DMS153 (cell line): Measurements from ENCODE around the gene ACRBP.
"Not testable (repeated sequence)": the region's sequence is repeated elsewhere in the genome, so short reads cannot be mapped to it uniquely, and the experiment has no call there.

Experiments
- DNase-seq: peaks from one replicate; lab custom pipeline; 2025; lab: John Stamatoyannopoulos, UW

ACRBP gene

DNA sequence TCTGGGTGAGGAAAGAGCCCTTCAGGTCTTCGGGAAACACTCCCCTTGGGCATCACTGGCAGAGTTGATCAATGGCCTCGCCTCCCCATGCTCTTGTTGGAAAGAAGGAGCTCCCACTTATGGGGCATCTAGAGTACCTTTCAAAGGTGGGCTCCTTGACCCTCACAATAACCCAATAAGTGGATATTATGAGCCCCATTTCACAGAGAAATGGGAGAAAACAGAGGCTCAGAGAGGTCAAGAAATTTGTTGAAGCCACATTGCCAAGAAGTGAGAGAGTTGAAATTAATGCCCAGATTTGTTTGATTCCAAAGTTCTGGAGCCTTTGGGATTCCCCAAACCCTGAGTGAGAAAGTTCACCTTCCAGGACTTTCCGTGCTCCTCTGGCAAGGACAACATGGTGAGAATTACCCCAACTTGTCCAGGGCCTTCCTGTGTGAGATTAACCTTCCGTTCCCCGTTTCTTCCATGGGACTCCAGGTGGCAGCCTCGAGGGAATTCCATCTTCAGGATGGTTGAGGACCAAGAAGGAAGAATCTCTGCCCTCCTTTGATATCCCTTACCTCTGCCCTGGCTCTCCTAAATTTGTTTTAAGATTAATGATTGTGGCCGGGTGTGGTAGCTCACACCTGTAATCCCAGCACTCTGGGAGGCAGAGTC, 32.6 kb downstream of the ACRBP start:
- no peak for DNase-seq

DNA sequence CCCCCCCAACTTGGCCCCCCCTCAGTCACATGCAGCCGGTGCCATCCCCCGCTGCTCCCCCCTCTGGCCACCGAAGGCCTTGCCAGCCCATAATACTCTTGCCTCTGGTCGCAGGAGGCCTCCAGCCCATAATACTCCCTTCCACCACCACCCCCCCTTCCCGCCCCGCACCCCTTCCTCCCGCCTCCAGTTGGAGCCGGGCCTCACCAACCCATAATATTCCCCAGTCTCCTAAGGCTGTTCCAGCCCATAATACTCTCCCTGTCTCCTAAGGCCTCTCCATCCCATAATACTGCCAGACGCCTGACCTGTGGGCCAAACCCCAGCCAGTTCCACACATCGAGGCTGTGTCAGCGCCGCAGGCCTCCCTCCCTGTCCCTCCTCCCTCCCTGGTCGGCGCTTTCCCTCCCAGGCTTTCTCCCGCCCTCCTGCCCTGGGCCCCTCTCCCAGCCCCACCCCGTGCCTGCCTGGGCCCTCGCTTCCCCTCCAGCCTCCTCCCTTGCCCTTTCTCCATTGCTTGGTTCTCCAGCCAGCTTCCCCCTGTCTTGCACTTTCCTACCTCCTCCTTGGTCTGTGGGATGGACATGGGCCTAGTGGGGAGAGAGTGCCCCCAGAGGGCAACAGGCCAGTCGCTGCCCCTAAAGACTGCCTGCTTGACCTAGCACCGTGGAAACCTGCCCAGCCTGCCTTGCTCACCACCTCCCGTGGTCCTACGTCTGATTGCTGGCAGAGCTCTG, 33.3 kb downstream of the ACRBP start:
- peak; percentile 99 for DNase-seq

DNA sequence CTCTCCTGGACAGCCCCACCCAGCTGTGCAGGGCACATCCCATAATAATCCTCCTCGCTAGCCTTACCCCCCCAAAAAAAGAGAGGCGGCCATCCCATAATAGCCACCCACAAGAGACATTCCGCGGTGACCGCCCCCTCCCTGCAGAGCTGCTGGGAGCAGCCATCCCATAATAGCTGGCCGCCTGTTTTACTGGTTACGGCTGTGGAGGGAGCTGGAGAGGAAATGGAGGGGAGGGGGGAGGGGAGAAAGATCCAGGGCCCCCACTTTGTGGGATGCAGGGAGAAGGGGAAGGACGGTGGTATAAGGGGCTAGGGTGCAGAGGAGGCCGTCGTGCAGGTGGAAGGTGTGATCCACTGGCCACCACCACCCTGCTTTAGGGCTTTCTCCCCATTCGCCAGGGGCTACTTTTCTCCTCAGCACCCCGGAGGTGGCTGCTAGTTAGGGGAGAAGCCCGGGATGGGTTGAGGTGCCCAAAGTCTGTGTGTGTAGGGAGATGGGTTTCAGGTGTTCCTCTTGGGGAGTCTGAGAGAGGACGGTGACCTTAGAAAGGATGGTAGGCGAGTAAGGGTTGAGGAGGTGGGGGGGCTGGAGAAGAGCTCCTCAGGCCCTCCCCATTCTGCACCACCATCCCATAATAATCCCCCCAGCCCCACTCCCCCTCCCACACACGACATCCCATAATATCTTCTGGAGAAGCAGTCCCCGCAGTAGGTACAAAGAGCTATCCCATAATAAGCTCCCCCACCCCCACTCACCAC, 34.0 kb downstream of the ACRBP start:
- peak; percentile 92 for DNase-seq

DNA sequence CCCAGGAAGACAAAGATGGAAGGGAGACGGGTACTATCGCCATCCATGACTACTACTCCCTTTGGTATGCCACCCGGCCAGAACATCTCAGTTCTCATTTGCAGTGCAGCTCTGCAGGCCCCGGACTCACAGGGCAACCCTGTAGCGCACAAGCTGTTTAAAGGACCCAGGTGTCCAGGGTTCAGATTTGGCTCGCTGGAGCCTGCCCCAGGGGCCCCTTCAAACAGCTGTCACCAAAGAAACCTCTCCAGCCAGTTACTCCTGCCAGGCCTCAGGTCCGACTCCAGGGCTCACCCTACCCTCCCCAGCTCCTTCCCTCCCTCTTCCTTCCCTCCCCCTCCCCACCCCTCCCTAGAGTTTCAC, 34.6 kb downstream of the ACRBP start:
- no peak for DNase-seq

DNA sequence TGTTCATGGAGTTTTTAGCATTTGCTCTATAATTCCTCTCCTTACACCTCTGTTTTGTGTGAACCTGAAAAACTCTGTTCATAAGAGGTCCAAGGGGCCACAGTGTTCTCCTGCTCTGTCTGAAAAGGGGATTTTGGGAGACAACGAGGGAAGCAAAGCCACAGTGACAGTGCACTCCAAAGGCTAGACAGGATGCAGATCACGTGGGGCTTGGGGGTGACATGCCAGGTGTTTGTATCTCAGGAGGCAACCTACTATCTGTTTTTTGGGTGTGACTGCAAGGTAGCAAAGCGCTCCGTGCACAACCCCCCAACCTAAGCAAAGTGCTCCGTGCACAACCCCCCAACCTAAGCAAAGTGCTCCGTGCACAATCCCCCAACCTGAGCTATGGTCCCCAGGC, 35.0 kb downstream of the ACRBP start:
- DNase-seq: peak; percentile 35

DNA sequence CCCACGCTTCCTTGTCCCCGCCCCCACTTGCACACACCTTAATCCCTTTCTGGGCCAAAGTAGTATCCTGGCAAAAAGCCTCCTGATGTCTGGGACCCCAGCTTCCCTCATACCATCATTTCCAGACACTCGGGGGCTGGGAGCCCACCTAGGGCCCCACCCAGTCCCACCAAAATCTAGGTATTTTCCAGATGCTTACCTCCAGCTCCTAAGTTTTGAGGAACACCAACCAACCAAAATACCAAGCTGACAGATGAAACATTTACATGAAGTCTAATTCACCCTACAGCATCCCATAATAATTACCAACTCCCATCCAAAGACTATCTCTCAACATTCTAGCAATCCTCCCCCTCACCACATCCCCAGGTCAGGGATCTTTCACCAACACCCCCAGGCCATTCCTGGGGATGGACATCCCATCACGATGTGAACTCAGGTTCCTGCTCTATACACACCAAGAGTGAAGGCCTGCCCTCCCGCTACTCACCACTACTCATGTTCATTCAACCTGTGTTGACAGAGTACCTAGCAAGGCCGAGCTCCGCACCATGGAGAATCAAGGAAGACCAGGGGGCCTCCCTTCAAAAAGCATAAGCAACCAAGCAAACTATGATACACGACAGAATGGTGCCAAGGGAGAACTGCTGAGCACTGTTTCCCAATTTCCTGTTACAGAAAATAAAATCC, 38.5 kb downstream of the ACRBP start:
- no peak for DNase-seq

DNA sequence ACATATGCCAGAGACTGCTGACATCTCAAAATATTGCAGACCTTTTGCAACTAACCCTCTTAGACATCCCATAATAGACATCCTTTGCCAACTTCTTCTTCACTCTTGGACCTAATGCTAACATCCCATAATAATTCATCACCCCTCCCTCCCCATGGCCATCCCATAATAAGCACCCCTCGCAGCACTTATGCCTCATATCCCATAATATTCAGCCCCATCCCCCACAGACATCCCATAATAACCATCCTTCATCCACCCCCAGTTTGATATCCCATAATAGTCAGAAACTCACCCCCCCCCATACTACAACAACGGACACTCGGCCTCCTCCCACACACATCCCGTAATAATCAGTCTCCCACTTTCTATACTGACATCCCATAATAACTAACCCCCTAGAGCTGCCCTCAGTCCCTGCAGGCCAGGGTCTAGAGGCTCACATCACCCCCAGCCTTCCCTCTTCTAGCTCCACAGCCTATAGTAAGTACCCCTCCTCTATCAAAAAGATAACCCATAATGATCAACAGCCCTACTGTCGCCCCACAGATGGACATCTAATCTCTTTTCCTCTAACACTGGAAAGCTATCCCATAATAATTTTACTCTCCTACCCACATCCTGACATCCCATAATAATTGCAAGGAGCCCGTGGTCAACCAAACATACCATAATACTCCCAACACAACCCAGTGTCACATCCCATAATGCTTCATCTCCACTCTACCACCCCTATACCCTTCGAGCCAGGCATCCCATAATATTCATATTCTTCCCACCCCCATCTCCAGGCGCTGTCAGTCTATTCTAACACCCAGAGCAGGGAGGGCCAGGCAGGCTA, 39.3 kb downstream of the ACRBP start:
- DNase-seq: peak; percentile 96

DNA sequence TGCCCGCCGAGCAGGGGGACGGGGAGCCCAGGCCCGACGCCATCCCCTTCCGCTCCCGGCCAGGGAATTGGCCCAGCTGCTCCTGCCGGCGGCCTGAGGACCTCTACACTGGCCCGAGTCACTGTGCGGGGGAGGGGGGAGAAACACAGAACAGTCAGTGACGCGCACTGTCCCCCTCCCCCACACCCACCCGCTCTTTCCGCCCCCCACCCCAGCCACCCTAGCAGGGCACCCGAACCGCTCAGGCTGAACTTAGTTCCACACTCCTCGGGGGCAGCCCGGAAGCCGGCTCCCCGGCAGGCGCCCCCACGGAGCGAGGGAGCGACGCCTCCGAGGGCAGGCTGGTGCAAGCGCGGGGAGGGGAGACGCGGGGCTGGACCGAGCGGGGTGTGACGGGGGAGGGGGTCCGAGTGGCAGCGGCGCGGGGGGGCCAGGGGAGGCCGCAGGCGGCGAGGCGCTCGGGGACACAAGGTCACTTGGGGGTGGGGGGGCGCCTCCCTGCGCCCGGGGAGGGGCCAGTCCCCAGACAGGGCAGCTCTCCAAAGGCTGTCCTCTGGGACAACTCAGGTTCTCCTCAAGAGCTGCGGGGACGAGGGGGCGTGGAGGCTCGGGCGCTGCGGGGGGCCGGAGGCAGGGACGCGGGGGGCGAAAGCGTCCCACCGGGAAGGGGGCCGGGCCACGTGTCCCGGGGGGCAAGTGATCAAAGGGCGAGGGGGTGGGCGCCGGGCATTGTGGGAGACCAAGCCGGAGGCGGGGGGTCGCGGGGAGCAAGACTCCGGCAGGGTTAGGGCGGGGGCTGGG, 40.7 kb downstream of the ACRBP start:
- DNase-seq: no peak

DNA sequence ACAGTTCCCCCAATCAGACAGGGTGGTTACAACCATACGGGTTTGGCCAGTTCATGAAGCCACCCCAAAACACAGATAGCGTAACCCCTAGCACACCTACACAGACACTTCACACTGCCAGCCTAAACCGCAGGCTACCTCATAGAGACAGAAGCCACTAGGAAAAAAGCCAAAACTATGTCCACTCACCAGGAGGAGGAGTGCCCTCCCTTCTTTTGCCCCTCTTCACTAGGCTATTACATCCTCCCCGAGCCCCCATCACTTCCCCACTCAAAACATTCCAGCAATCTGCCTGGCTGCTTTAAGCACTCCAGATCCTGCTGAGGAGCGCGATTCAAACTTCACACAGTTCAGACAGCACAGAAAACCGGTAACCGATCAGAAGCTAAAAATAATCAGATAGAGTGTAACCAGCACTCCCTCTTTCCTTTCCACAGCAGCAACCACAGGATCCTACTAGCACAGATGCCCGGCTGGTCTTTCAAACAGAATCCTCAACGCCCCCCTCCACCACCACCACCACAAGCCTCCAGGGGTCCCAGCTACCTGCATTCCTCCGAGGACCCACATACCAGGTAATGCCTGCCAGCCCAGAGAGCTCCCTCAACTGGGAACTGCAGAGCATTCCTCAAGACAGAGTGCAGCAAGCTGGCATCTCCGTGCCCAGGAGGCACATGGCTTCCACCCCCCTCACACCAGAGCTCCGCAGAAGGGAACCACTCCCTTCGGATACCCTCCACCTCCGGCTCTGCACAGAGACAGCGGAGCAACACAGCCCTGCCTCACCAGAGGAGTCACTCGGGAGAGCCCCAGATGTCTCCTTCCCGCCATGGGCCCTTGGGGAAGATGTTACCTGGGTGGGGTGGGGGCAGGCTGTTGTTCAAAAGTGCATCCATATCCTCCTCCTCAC, 41.6 kb downstream of the ACRBP start:
- no peak for DNase-seq

DNA sequence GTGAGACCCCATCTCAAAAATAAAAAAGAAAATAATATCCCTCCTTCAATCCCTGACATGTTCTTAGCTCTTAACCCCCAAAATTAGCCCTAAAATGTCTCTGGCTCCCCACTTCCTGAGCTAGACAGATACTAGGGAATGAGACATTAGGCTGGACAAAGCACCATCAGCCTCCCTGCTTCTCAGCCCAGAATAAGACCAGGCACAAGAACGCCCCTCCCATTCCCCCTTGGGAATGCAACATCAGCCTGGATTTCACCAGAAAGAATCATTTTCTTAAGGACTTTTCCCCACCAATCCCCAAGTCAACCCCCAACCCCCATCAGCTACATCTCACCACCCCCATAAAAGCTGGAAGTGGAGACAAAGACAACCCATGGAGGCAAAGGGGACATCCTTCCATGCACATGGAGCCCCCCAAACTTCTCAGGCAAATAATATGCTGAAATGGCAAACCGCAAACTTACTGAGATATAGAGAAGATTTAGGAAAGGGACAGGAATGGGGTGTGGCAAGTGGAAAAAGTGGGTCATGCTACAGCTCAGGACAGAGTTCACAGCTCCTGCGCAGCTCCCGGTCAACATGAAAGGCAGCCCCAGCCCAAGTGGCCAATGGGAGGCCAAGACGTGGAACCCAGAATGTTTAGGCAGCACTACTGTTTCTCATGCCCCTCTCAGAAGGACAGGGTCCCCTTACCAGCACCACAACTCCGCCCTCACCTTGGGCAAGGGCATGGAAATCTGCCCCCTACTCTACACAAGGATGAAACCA, 42.8 kb downstream of the ACRBP start:
- DNase-seq: no peak

DNA sequence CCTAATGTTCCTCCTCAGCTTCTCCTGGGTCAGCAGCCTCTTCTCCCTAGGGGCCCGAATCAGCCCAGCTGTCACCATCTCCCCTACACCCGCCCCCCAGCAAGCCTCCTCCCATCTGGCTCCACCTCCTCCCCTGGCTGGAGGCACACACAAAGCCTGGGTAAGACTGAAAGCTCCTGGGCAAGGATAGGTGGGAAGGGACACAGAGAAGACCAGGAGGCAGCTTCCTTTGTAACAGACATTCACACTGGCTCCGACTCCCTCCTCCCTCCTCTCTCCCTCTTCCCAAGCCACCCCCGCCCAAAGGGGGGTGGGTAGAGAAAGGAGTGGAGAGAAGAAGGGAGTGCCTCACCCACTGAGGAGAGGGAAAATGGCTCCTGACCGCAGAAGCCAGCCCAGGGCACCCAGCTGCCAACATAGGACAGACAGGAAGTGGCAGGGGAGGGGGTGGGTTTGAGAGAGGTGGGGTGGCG, 44.1 kb downstream of the ACRBP start:
- peak; percentile 34 for DNase-seq

DNA sequence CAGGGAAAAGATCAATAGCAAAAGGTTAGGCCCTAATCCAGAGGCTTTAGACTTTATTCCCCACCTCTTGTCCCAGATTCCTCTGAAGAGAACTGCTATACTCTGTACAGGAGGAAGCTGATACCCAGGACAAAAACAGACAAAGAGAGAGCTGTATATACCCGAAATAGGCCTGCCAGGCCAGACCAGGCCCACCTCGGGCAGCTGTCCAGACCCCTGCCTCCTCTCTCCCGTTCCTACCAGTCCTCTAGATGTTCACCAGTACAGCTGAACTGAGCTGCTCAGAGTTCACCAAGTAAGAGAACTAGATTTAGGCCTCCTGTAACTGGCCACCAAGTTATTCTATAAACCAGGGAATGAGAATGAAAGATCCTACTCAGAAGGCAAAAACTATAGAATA, 44.7 kb downstream of the ACRBP start:
- DNase-seq: no peak

DNA sequence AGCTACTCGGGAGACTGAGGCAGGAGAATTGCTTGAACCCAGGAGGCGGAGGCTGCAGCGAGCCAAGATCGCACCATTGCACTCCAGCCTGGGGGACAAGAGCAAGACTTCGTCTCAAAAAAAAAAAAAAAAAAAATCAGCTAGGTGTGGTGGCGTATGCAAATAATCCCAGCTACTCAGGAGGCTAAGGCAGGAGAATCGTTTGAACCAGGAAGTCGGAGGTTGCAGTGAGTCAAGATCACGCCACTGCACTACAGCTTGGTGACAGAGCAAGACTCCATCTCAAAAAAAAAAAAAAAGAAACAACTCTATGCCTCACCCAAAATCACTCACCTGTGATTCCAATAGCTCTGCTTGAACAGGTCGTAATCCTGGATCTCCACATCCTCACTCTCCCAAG, 51.6 kb downstream of the ACRBP start:
- not testable (repeated sequence) for DNase-seq

DNA sequence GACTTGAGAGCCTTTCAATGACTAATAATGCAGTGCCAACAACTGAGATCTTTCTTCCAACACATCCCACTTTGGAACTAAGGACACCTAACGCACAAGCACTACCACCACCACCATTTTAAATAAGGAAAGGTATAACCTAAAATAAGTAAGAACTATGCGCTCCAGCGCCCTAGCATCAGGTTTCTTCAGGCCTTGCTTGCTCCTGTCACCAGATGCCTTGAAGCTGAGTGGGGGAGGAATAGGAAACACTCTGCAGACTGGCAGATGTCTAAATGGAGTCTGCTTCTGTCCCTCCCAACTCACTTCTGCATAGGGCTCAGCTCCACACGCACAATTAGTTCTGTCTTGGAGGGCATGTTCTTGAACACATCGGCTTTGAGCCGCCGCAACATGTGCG, 55.1 kb downstream of the ACRBP start:
- DNase-seq: no peak
